Astrocyte of the cerebellum (primary cell): ENCODE data around the gene HLA-A.

Experiments
- DNase-seq: peaks from one replicate; pipeline ENCODE4 v3.0.0-alpha.2; 2011; ENCODE audit warnings: low read depth
- H3K4me3 ChIP-seq: 2 replicates; pipeline ENCODE4 v1.5.1; 2011; ENCODE audit warnings: mild to moderate bottlenecking, low read depth, low read length, moderate library complexity
- CTCF ChIP-seq: IDR thresholded peaks from 2 replicates; pipeline ENCODE4 v1.5.1; 2012; ENCODE audit warnings: low read length, low read depth, moderate library complexity, mild to moderate bottlenecking; ENCODE audit errors: missing control alignments
- in situ Hi-C: cut with HindIII; loops from 2 replicates; pipeline ENCODE4 v1.10.0; 2017; ENCODE audit warnings: low sequenced_read_pairs

HLA-A gene

GRCh38 chr6:29908710-29909109, 33.6 kb upstream of the HLA-A start:
- no peak for TF ChIP-seq CTCF
- no peak for DNase-seq
- in situ Hi-C loops = no loop called here
- H3K4me3 ChIP-seq = no peak overlapping the region

- H3K4me3 ChIP-seq = no peak overlapping the region
- TF ChIP-seq CTCF = no peak
- in situ Hi-C loops = no loop called here
- no peak for DNase-seq
These were observed 32.3 kb upstream of the HLA-A start for GRCh38 chr6:29909985-29910384.

- TF ChIP-seq CTCF = no peak
- no peak overlapping the region for H3K4me3 ChIP-seq
- in situ Hi-C loops = no loop called here
- no peak for DNase-seq
These were observed 29.5 kb upstream of the HLA-A start for GRCh38 chr6:29912840-29913239.

- no peak for TF ChIP-seq CTCF
These were observed 25.6 kb upstream of the HLA-A start for GRCh38 chr6:29916741-29917140.

GRCh38 chr6:29917857-29918256, 24.5 kb upstream of the HLA-A start:
- in situ Hi-C loops = no loop called here
- DNase-seq = no peak
- TF ChIP-seq CTCF = no peak
- H3K4me3 ChIP-seq = no peak overlapping the region

More at GRCh38 chr6:29916741-29917140, 25.6 kb upstream of the HLA-A start:
- DNase-seq = no peak
- in situ Hi-C loops = no loop called here
- no peak overlapping the region for H3K4me3 ChIP-seq

GRCh38 chr6:29919506-29920445, 22.6 kb upstream of the HLA-A start:
- in situ Hi-C loops = no loop called here
- TF ChIP-seq CTCF = no peak
- no peak for DNase-seq
- H3K4me3 ChIP-seq = no peak overlapping the region
